ENCODE results near the gene EME2.

DNA sequence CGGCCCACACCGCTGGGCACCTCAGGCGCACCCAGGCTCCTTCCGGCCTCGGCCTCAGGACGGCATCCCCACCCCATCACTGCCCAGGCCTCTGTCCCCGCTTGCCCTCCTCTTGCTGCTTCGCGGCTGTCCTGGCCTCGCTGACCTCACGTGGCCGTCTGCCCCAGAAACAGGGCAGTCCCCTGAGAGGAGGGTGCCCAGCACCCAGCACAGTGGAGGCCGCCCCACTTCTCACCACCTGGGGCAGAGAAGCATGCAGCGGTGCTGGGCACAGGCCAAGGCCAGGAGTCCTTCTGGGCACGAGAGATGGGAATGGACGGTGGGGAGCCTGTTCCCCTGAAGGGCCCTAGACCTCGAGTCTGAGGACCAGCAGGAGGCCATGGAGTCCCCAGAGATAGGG is 45.1 kb downstream of the EME2 start:
- TF ChIP-seq, protein P1, sequence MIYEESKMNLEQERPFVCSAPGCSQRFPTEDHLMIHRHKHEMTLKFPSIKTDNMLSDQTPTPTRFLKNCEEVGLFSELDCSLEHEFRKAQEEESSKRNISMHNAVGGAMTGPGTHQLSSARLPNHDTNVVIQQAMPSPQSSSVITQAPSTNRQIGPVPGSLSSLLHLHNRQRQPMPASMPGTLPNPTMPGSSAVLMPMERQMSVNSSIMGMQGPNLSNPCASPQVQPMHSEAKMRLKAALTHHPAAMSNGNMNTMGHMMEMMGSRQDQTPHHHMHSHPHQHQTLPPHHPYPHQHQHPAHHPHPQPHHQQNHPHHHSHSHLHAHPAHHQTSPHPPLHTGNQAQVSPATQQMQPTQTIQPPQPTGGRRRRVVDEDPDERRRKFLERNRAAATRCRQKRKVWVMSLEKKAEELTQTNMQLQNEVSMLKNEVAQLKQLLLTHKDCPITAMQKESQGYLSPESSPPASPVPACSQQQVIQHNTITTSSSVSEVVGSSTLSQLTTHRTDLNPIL (CRISPR knock-in tag; IDR thresholded peaks at IDR 0.05; ENCODE audit: low read depth) = no peak
- no peak for TF ChIP-seq ESRRG (CRISPR knock-in tag; IDR thresholded peaks at IDR 0.05)
- TF ChIP-seq RARB (CRISPR knock-in tag; IDR thresholded peaks at IDR 0.05) = no peak

Data from SK-N-SH treated with all-trans-retinoic acid at 6 μM for 48 hours (cell line).